GM21515 (cell line): ENCODE measurements around the gene MSMO1.
A peak's percentile ranks its signal among the peaks of the same experiment; 100 is the strongest.
"Not testable (repeated sequence)": the region's sequence is repeated elsewhere in the genome, so short reads cannot be mapped to it uniquely, and the experiment has no call there.

Experiments used
- ATAC-seq: cut with Tn5 transposase; IDR thresholded peaks from one replicate; pipeline ENCODE4 v1.9.1; 2021; ENCODE audit not compliant: unreplicated experiment

Gene MSMO1

GRCh38 chr4:165327211-165328100, at the start of gene MSMO1:
Gene MSMO1, plus strand, starts transcription at chr4:165327669. Its CDS starts 5,702 bp downstream, at chr4:165333371.
- ATAC-seq, result peak; percentile 98

GRCh38 chr4:165279531-165279930, 47.9 kb upstream of the MSMO1 start:
- not testable (repeated sequence) for ATAC-seq

- not testable (repeated sequence) for ATAC-seq
Measured at GRCh38 chr4:165284697-165285096, 42.8 kb upstream of the MSMO1 start.

- ATAC-seq, result peak; percentile 79
Measured at GRCh38 chr4:165286619-165287340, 40.7 kb upstream of the MSMO1 start.

- peak; percentile 45 for ATAC-seq
Measured at GRCh38 chr4:165288226-165288625, 39.2 kb upstream of the MSMO1 start.

GRCh38 chr4:165288639-165289422, 38.6 kb upstream of the MSMO1 start:
- ATAC-seq, result peak; percentile 12

- no peak for ATAC-seq
Measured at GRCh38 chr4:165289423-165289785, 38.1 kb upstream of the MSMO1 start.

- ATAC-seq, result no peak
Measured at GRCh38 chr4:165293061-165293460, 34.4 kb upstream of the MSMO1 start.

- ATAC-seq, result no peak
Measured at GRCh38 chr4:165293927-165294649, 33.4 kb upstream of the MSMO1 start.

- ATAC-seq, result peak; percentile 94
Measured at GRCh38 chr4:165294907-165295306, 32.6 kb upstream of the MSMO1 start.

GRCh38 chr4:165297626-165298025, 29.8 kb upstream of the MSMO1 start:
- ATAC-seq, result no peak

GRCh38 chr4:165299399-165300060, 27.9 kb upstream of the MSMO1 start:
- no peak for ATAC-seq

GRCh38 chr4:165301833-165302232, 25.6 kb upstream of the MSMO1 start:
- ATAC-seq, result peak; percentile 85

GRCh38 chr4:165302658-165303057, 24.8 kb upstream of the MSMO1 start:
- ATAC-seq, result no peak

- no peak for ATAC-seq
Measured at GRCh38 chr4:165308166-165308565, 19.3 kb upstream of the MSMO1 start.

- ATAC-seq, result no peak
Measured at GRCh38 chr4:165308606-165309005, 18.9 kb upstream of the MSMO1 start.

- no peak for ATAC-seq
Measured at GRCh38 chr4:165309456-165309855, 18.0 kb upstream of the MSMO1 start.

- no peak for ATAC-seq
Measured at GRCh38 chr4:165312506-165312905, 15.0 kb upstream of the MSMO1 start.

GRCh38 chr4:165319030-165319429, 8.4 kb upstream of the MSMO1 start:
- ATAC-seq, result no peak

- ATAC-seq, result no peak
Measured at GRCh38 chr4:165319509-165319908, 8.0 kb upstream of the MSMO1 start.
